Osteoblast (primary cell): ENCODE results near the gene ELMO1. TPM values are rescaled to one million over a fixed set of nuclear protein-coding genes. Genes with fewer than 3 reads are reported as not detected.

Source experiments
- DNase-seq: peaks from one replicate; pipeline ENCODE4 v3.0.0; 2011; ENCODE audit warnings: low spot score, mixed read lengths; ENCODE audit not compliant: insufficient read length; ENCODE audit errors: missing footprints
- H2AFZ ChIP-seq: 2 replicates; pipeline ENCODE4 v1.6.0; 2011; ENCODE audit warnings: mild to moderate bottlenecking, low read length
- H3K27ac ChIP-seq: 2 replicates; pipeline ENCODE4 v1.5.1; 2011; ENCODE audit warnings: mild to moderate bottlenecking, low read depth, low read length, moderate library complexity
- H3K27me3 ChIP-seq: 2 replicates; pipeline ENCODE4 v1.6.0; 2012; ENCODE audit warnings: mild to moderate bottlenecking, control low read depth, inconsistent platforms, low read length, moderate library complexity; ENCODE audit not compliant: insufficient read depth
- H3K36me3 ChIP-seq: 2 replicates; pipeline ENCODE4 v1.5.1; 2011; ENCODE audit warnings: mild to moderate bottlenecking, low read length, control low read depth, moderate library complexity; ENCODE audit not compliant: insufficient read depth
- H3K4me1 ChIP-seq: 2 replicates; pipeline ENCODE4 v1.5.1; 2011; ENCODE audit warnings: mild to moderate bottlenecking, low read length, control low read depth, moderate library complexity; ENCODE audit not compliant: insufficient read depth
- H3K4me2 ChIP-seq: 2 replicates; pipeline ENCODE4 v1.6.0; 2011; ENCODE audit warnings: mild to moderate bottlenecking, low read length; ENCODE audit not compliant: insufficient read depth
- H3K4me3 ChIP-seq: fragments of 200-600 bp; sonication (generic); 3 replicates; pipeline ENCODE4 v1.5.1; 2012; ENCODE audit warnings: mild to moderate bottlenecking, low read length, inconsistent platforms; ENCODE audit not compliant: insufficient read depth
- H3K79me2 ChIP-seq: 2 replicates; pipeline ENCODE4 v1.6.0; 2012; ENCODE audit warnings: mild to moderate bottlenecking, low read length, control low read depth, inconsistent platforms; ENCODE audit not compliant: insufficient read depth
- H3K9me3 ChIP-seq: 2 replicates; pipeline ENCODE4 v1.5.1; 2011; ENCODE audit warnings: low read depth, low read length, control low read depth
- H4K20me1 ChIP-seq: 2 replicates; pipeline ENCODE4 v1.6.0; 2012; ENCODE audit warnings: mild to moderate bottlenecking, low read length, control low read depth; ENCODE audit not compliant: insufficient read depth
- CTCF ChIP-seq: IDR thresholded peaks from 2 replicates; pipeline ENCODE4 v1.5.1; 2011; ENCODE audit warnings: mild to moderate bottlenecking, low read depth, low read length, moderate library complexity; ENCODE audit errors: extremely low read depth
- total RNA-seq: library from RNA; depleted of rRNA; stranded (reverse); fragments of >200 nt; gene quantifications from 2 replicates; pipeline ENCODE4 v1.2.3, GENCODE V29; 2012

The ELMO1 gene
- total RNA-seq, 1 donor: 2.2 TPM

DNA sequence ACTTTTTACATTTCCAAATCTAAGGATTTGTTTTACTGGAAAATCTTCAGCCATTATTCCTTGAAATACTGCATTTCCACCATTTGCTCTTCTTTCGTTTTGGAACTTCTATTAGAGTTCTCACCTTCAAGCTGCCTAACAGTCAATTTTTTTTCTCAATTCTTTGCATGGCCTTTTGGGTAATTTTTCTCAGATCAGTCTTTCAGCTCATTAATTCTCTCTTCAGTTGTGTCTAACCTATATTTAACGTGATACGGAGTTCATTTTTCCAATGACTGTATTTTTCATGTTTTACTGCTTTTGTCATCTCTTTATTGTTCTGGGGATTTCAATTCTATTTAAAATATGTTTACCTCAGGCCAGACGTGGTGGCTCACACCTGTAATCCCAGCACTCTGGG is 600.7 kb downstream of the ELMO1 start:
- TF ChIP-seq CTCF: no peak
- no peak overlapping the region for H3K4me2 ChIP-seq
- DNase-seq: no peak
- no peak overlapping the region for H3K4me3 ChIP-seq
- no peaks in the 10 kb centered on the region for H3K27me3 ChIP-seq
- H3K27ac ChIP-seq: no peak overlapping the region
- H3K4me1 ChIP-seq: no peaks in the 10 kb centered on the region
- no peaks in the 10 kb centered on the region for H3K9me3 ChIP-seq
- H3K36me3 ChIP-seq: no peaks in the 10 kb centered on the region
- H2AFZ ChIP-seq: no peak overlapping the region
- no peaks in the 10 kb centered on the region for H3K79me2 ChIP-seq
- no peaks in the 10 kb centered on the region for H4K20me1 ChIP-seq

DNA sequence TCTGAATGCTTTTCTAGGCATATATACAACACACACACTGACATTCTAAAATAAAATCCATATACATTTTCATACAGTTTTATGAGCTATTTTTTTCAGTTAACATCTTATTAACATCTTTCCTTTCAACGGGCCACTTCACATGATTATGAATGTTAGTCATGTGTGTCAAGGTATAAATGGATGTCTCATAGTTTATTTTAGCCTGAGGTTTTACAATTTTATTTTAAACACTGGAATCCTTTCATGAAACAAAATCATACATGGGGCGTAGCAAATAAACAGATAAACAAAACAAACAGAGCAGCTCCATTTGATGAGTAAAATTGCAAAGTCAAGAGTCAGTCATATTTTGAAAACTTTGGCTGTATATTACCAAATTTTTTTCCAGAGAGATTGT is 604.3 kb downstream of the ELMO1 start:
- Histone ChIP-seq H2AFZ (no peak overlapping the region), H3K27ac (no peak overlapping the region), H3K4me1 (no peaks in the 10 kb centered on the region), H3K4me3 (no peak overlapping the region), H3K79me2 (no peaks in the 10 kb centered on the region), H3K4me2 (no peak overlapping the region), H3K36me3 (no peaks in the 10 kb centered on the region), H3K27me3 (no peaks in the 10 kb centered on the region), H3K9me3 (no peaks in the 10 kb centered on the region), H4K20me1 (no peaks in the 10 kb centered on the region)
- no peak for TF ChIP-seq CTCF
- peak; percentile 27 for DNase-seq

- no peak overlapping the region for H3K4me3 ChIP-seq
- H3K4me1 ChIP-seq: no peaks in the 10 kb centered on the region
- H2AFZ ChIP-seq: no peak overlapping the region
- H4K20me1 ChIP-seq: no peaks in the 10 kb centered on the region
- peak; percentile 35 for DNase-seq
- no peaks in the 10 kb centered on the region for H3K36me3 ChIP-seq
- no peaks in the 10 kb centered on the region for H3K9me3 ChIP-seq
- TF ChIP-seq CTCF: no peak
- no peaks in the 10 kb centered on the region for H3K79me2 ChIP-seq
- no peaks in the 10 kb centered on the region for H3K27me3 ChIP-seq
- no peak overlapping the region for H3K4me2 ChIP-seq
- no peak overlapping the region for H3K27ac ChIP-seq
Measured at GRCh38 chr7:36840904-36841303, 607.8 kb downstream of the ELMO1 start.

- H3K27me3 ChIP-seq: no peaks in the 10 kb centered on the region
- no peak overlapping the region for H3K4me2 ChIP-seq
- TF ChIP-seq CTCF: no peak
- no peak overlapping the region for H2AFZ ChIP-seq
- H3K36me3 ChIP-seq: no peaks in the 10 kb centered on the region
- no peaks in the 10 kb centered on the region for H3K79me2 ChIP-seq
- no peaks in the 10 kb centered on the region for H3K9me3 ChIP-seq
- no peaks in the 10 kb centered on the region for H4K20me1 ChIP-seq
- no peaks in the 10 kb centered on the region for H3K4me1 ChIP-seq
- H3K27ac ChIP-seq: no peak overlapping the region
- no peak overlapping the region for H3K4me3 ChIP-seq
- DNase-seq: no peak
Measured at GRCh38 chr7:36838616-36839225, 609.9 kb downstream of the ELMO1 start.
